Measurements from ENCODE around the gene NCBP3.
A peak's percentile ranks its signal among the peaks of the same experiment; 100 is the strongest.

- TF ChIP-seq, protein P1, sequence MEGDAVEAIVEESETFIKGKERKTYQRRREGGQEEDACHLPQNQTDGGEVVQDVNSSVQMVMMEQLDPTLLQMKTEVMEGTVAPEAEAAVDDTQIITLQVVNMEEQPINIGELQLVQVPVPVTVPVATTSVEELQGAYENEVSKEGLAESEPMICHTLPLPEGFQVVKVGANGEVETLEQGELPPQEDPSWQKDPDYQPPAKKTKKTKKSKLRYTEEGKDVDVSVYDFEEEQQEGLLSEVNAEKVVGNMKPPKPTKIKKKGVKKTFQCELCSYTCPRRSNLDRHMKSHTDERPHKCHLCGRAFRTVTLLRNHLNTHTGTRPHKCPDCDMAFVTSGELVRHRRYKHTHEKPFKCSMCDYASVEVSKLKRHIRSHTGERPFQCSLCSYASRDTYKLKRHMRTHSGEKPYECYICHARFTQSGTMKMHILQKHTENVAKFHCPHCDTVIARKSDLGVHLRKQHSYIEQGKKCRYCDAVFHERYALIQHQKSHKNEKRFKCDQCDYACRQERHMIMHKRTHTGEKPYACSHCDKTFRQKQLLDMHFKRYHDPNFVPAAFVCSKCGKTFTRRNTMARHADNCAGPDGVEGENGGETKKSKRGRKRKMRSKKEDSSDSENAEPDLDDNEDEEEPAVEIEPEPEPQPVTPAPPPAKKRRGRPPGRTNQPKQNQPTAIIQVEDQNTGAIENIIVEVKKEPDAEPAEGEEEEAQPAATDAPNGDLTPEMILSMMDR (conservative IDR thresholded peaks at IDR 0.05): peak; percentile 76
- no peak for TF ChIP-seq EZH2 (IDR thresholded peaks at IDR 0.05; ENCODE audit: low read depth)
Observed at GRCh38 chr17:3843935-3844516, 2.0 kb downstream of the NCBP3 start.
